Measurements from ENCODE around the gene ZNF692. TPM values are rescaled to one million over a fixed set of nuclear protein-coding genes. Genes with fewer than 3 reads are reported as not detected.

ZNF692 gene
- total and polyA plus RNA-seq, 3 experiments from 2014 or later, result 9.6 to 58.7 (median 56.0) TPM

- H3K36me3 Mint-ChIP-seq, result peaks cover 0 to 14% (median 5%) of the 10 kb centered on the region in 3 donors
- peak overlapping the region; percentile 88 for H3K4me3 ChIP-seq (ENCODE audit: low read length)
- no peaks in the 10 kb centered on the region for H3K9me3 ChIP-seq (ENCODE audit: low read length)
- no peaks in the 10 kb centered on the region for H3K36me3 ChIP-seq (ENCODE audit: insufficient read depth, low read length)
- H3K27me3 ChIP-seq (ENCODE audit: insufficient read depth, low read length, poor library complexity, severe bottlenecking), result no peaks in the 10 kb centered on the region
- peak; percentile 16 to 64 (median 38) for DNase-seq
- H3K4me1 ChIP-seq (ENCODE audit: insufficient read depth, low read length), result no peaks in the 10 kb centered on the region
- H3K27me3 Mint-ChIP-seq, result peaks cover 0 to 14% of the 10 kb centered on the region in 2 donors
- ChIA-PET CTCF (interaction anchor here (1.2 to 2.6 kb wide), 6 partner anchors 9 to 47 kb away, joined by 3 to 14 read pairs (median 6); partner anchors contain the start of genes SH3BP5L and ZNF692), POLR2A (interaction anchor here (1.1 to 2.3 kb wide), 4 partner anchors 10 to 47 kb away, joined by 7 to 17 read pairs (median 14); partner anchors contain the start of genes SH3BP5L, ZNF672 and ZNF692)
- H3K27ac ChIP-seq (ENCODE audit: low read depth, low read length), result peak overlapping the region; percentile 87
- peak overlapping the region; percentile 93 to 99 (median 97) for H3K4me3 Mint-ChIP-seq
- H3K4me1 Mint-ChIP-seq, result peaks cover 28 to 49% (median 41%) of the 10 kb centered on the region in 3 donors
- H3K9me3 Mint-ChIP-seq, result peaks cover 0 to 10% (median 2%) of the 10 kb centered on the region in 5 donors
- H3K27ac Mint-ChIP-seq, result peak overlapping the region; percentile 92 to 100 (median 99)
These were observed 14.0 kb upstream of the ZNF692 start for GRCh38 chr1:248872752-248873408.

DNA sequence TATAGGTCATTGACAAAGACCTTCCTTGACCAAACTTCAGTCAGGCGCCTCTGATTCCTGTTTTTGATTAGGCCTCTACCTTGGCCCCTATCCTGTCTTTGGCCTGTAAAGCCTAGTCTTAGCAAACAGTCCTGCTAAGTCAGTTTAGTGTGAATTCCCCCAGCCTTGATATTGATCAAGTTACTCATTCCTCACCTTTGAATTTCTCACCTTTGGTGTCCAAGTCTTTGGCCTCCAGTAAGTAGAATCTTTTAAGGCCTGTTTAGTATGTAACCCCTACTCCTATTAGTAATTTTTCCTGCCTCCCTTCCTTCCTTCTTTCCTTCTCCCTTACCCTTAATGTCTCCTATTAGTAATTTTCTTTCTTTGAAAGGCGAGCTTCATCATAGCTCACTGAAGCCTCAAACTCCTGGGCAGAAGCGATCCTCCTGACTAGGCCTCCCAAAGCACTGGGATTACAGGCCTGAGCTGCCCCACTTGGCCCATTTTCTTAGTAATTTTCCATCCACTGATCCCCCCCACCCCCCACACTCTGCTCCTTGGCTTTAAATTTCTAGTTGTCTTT is 13.0 kb upstream of the ZNF692 start:
- no peaks in the 10 kb centered on the region for H3K4me1 ChIP-seq (ENCODE audit: insufficient read depth, low read length)
- peak overlapping the region in 7 of 8 donors; percentile 15 to 76 (median 36) for H3K27ac Mint-ChIP-seq
- no peaks in the 10 kb centered on the region for H3K27me3 ChIP-seq (ENCODE audit: insufficient read depth, low read length, poor library complexity, severe bottlenecking)
- ChIA-PET CTCF (no interaction called here), POLR2A (interaction anchor here (2.3 kb wide), 1 partner anchor 9 kb away, joined by 17 read pairs; no protein-coding TSS in a partner anchor)
- H3K9me3 ChIP-seq (ENCODE audit: low read length), result no peaks in the 10 kb centered on the region
- H3K36me3 Mint-ChIP-seq, result peaks cover 0 to 14% (median 5%) of the 10 kb centered on the region in 3 donors
- peaks cover 19 to 39% (median 38%) of the 10 kb centered on the region in 3 donors for H3K4me1 Mint-ChIP-seq
- H3K9me3 Mint-ChIP-seq, result peaks cover 0 to 10% (median 2%) of the 10 kb centered on the region in 5 donors
- peak overlapping the region; percentile 61 for H3K27ac ChIP-seq (ENCODE audit: low read depth, low read length)
- H3K4me3 ChIP-seq (ENCODE audit: low read length), result no peak overlapping the region
- H3K27me3 Mint-ChIP-seq, result peaks cover 0 to 14% of the 10 kb centered on the region in 2 donors
- DNase-seq, result no peak
- H3K4me3 Mint-ChIP-seq, result peak overlapping the region in 5 of 7 donors; percentile 62 to 82 (median 71)
- no peaks in the 10 kb centered on the region for H3K36me3 ChIP-seq (ENCODE audit: insufficient read depth, low read length)

GRCh38 chr1:248862998-248863881 is 4.4 kb upstream of the ZNF692 start:
- Histone ChIP-seq H3K36me3 (ENCODE audit: insufficient read depth, low read length) (no peaks in the 10 kb centered on the region), H3K9me3 (ENCODE audit: low read length) (no peaks in the 10 kb centered on the region), H3K4me1 (ENCODE audit: insufficient read depth, low read length) (peaks cover 27% of the 10 kb centered on the region), H3K27me3 (ENCODE audit: insufficient read depth, low read length, poor library complexity, severe bottlenecking) (no peaks in the 10 kb centered on the region), H3K4me3 (ENCODE audit: low read length) (peak overlapping the region; percentile 75), H3K27ac (ENCODE audit: low read depth, low read length) (peak overlapping the region; percentile 51)
- CTCF ChIA-PET, result interaction anchor here (0.8 to 2.7 kb wide), 6 partner anchors 10 to 39 kb away, joined by 3 to 14 read pairs (median 4); partner anchors contain the start of gene SH3BP5L
- no peaks in the 10 kb centered on the region for H3K9me3 Mint-ChIP-seq
- H3K4me1 Mint-ChIP-seq, result peaks cover 34 to 54% (median 47%) of the 10 kb centered on the region in 3 donors
- peaks cover 0 to 6% (median 0%) of the 10 kb centered on the region in 3 donors for H3K36me3 Mint-ChIP-seq
- peak; percentile 77 to 87 (median 79) for DNase-seq
- POLR2A ChIA-PET, result interaction anchor here (1.7 to 3.4 kb wide), 3 partner anchors 10 to 43 kb away, joined by 4 to 17 read pairs (median 14); partner anchors contain the start of genes PGBD2 and ZNF672
- H3K4me3 Mint-ChIP-seq, result peak overlapping the region; percentile 91 to 96 (median 92)
- no peaks in the 10 kb centered on the region for H3K27me3 Mint-ChIP-seq
- peak overlapping the region; percentile 87 to 95 (median 94) for H3K27ac Mint-ChIP-seq

DNA sequence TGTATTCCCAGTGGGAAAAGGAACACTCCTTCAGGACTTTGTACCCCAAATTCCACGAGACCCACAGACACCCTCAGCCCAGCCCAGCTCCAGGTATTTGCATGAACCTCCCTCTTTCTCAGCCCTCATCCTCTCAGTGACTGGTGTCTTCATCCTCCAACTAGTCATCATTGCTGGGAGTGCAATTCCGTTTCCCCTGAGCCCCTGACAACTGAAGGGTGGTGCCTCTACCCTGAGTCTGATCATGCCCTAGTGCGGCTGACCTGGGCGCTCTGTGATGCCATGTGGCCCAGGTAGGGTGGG is 3.8 kb upstream of the ZNF692 start:
- Histone ChIP-seq H3K27ac (ENCODE audit: low read depth, low read length) (peak overlapping the region; percentile 51), H3K4me1 (ENCODE audit: insufficient read depth, low read length) (peaks cover 32% of the 10 kb centered on the region), H3K4me3 (ENCODE audit: low read length) (peak overlapping the region; percentile 75), H3K36me3 (ENCODE audit: insufficient read depth, low read length) (no peaks in the 10 kb centered on the region), H3K27me3 (ENCODE audit: insufficient read depth, low read length, poor library complexity, severe bottlenecking) (no peaks in the 10 kb centered on the region), H3K9me3 (ENCODE audit: low read length) (no peaks in the 10 kb centered on the region)
- H3K9me3 Mint-ChIP-seq, result no peaks in the 10 kb centered on the region
- H3K4me1 Mint-ChIP-seq, result peaks cover 39 to 60% (median 53%) of the 10 kb centered on the region in 3 donors
- ChIA-PET CTCF (interaction anchor here (0.8 to 2.7 kb wide), 6 partner anchors 11 to 38 kb away, joined by 3 to 14 read pairs (median 4); partner anchors contain the start of gene SH3BP5L), POLR2A (interaction anchor here (1.7 to 3.4 kb wide), 3 partner anchors 10 to 43 kb away, joined by 4 to 17 read pairs (median 14); partner anchors contain the start of genes PGBD2 and ZNF672)
- H3K4me3 Mint-ChIP-seq, result peak overlapping the region; percentile 91 to 96 (median 92)
- no peaks in the 10 kb centered on the region for H3K27me3 Mint-ChIP-seq
- DNase-seq, result no peak
- peaks cover 0 to 6% (median 0%) of the 10 kb centered on the region in 3 donors for H3K36me3 Mint-ChIP-seq
- H3K27ac Mint-ChIP-seq, result peak overlapping the region; percentile 87 to 95 (median 90)

DNA sequence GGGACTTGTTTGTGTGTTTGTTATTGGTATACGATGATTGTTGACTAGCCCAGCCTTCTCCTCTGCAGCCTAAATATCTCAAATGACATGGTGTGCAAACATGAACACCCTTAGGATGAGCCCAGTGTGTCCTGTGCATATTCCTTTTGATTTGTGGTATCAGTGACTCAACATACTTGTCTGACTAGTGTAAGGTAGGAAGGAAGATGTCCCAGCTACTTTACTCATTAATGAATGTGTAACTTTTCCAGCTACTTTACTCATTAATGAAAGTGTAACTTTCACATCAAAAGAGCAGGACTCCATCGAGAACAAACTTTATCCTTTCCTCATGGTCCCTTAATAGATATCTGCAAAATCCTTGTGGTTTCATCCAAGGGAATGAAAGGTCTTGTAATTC is 2.7 kb upstream of the ZNF692 start:
- DNase-seq, result no peak
- Mint-ChIP-seq H3K27me3 (no peaks in the 10 kb centered on the region), H3K4me1 (peaks cover 43 to 63% (median 55%) of the 10 kb centered on the region in 3 donors), H3K4me3 (peak overlapping the region in 5 of 7 donors; percentile 17 to 96 (median 30)), H3K9me3 (no peaks in the 10 kb centered on the region), H3K36me3 (peaks cover 0 to 6% (median 0%) of the 10 kb centered on the region in 3 donors), H3K27ac (peak overlapping the region in 4 of 8 donors; percentile 24 to 93 (median 76))
- H3K27me3 ChIP-seq (ENCODE audit: insufficient read depth, low read length, poor library complexity, severe bottlenecking), result no peaks in the 10 kb centered on the region
- CTCF ChIA-PET, result interaction anchor here (1.3 to 2.7 kb wide), 4 partner anchors 12 to 37 kb away, joined by 3 to 14 read pairs (median 4); partner anchors contain the start of gene SH3BP5L
- H3K4me1 ChIP-seq (ENCODE audit: insufficient read depth, low read length), result peaks cover 43% of the 10 kb centered on the region
- H3K27ac ChIP-seq (ENCODE audit: low read depth, low read length), result no peak overlapping the region
- no peaks in the 10 kb centered on the region for H3K36me3 ChIP-seq (ENCODE audit: insufficient read depth, low read length)
- H3K4me3 ChIP-seq (ENCODE audit: low read length), result no peak overlapping the region
- POLR2A ChIA-PET, result interaction anchor here (1.7 to 3.4 kb wide), 3 partner anchors 11 to 44 kb away, joined by 4 to 17 read pairs (median 14); partner anchors contain the start of genes PGBD2 and ZNF672
- H3K9me3 ChIP-seq (ENCODE audit: low read length), result no peaks in the 10 kb centered on the region

GRCh38 chr1:248860007-248860406 is 1.1 kb upstream of the ZNF692 start:
- ChIA-PET POLR2A (interaction anchor here (2.1 to 3.0 kb wide), 2 partner anchors 13 to 21 kb away, joined by 13 to 57 read pairs; partner anchors contain the start of gene ZNF672), CTCF (interaction anchor here (1.2 to 2.5 kb wide), 2 partner anchors 33 to 39 kb away, joined by 3 to 23 read pairs; partner anchors contain the start of gene SH3BP5L)
- Mint-ChIP-seq H3K36me3 (peaks cover 0 to 7% (median 0%) of the 10 kb centered on the region in 3 donors), H3K27me3 (no peaks in the 10 kb centered on the region), H3K4me1 (peaks cover 51 to 63% (median 60%) of the 10 kb centered on the region in 3 donors), H3K27ac (peak overlapping the region; percentile 90 to 97 (median 95)), H3K4me3 (peak overlapping the region in 6 of 7 donors; percentile 82 to 94 (median 88)), H3K9me3 (no peaks in the 10 kb centered on the region)
- Histone ChIP-seq H3K27me3 (ENCODE audit: insufficient read depth, low read length, poor library complexity, severe bottlenecking) (no peaks in the 10 kb centered on the region), H3K36me3 (ENCODE audit: insufficient read depth, low read length) (no peaks in the 10 kb centered on the region), H3K4me3 (ENCODE audit: low read length) (no peak overlapping the region), H3K4me1 (ENCODE audit: insufficient read depth, low read length) (peaks cover 50% of the 10 kb centered on the region), H3K9me3 (ENCODE audit: low read length) (no peaks in the 10 kb centered on the region), H3K27ac (ENCODE audit: low read depth, low read length) (peak overlapping the region; percentile 77)
- DNase-seq, result no peak
